ENCODE results near the gene KHDC1L. TPM values are rescaled to one million over a fixed set of nuclear protein-coding genes. Genes with fewer than 3 reads are reported as not detected.
"Not testable (repeated sequence)": the region's sequence is repeated elsewhere in the genome, so short reads cannot be mapped to it uniquely, and the experiment has no call there.

KHDC1L gene
- total and polyA plus RNA-seq, 5 donors from 2014 or later, result 0.67 TPM; not detected in 4

DNA sequence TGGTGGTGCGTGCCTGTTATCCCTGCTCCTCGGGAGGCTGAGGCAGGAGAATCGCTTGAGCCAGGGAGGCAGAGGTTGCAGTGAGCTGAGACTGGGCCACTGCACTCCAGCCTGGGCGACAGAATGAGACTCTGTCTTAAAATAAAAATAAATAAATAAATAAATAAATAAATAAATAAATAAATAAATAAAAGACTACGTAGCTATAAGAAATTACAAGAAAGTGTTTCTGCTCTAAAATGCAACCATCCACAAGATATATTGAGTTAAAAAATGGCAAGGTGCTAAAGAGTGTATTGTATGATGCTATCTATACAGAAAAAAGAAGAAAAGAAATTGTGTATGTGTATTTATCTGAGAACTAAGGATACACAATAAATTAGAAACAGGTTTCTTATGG is 29.0 kb upstream of the KHDC1L start:
- H3K4me3 Mint-ChIP-seq; H3K4me1 Mint-ChIP-seq; H3K4me3 ChIP-seq (ENCODE audit: low read depth, low read length); H3K4me1 ChIP-seq (ENCODE audit: control insufficient read depth, insufficient read depth, low read length, poor library complexity, severe bottlenecking); H3K27ac Mint-ChIP-seq; ATAC-seq (ENCODE audit: low read depth in 2 of 2); H3K36me3 ChIP-seq (ENCODE audit: control insufficient read depth, insufficient read depth, low read length); H3K9me3 ChIP-seq (ENCODE audit: control insufficient read depth in 2 of 2, low read length in 2 of 2); H3K27ac ChIP-seq (ENCODE audit: insufficient read depth, low read length, poor library complexity, severe bottlenecking); H3K9me3 Mint-ChIP-seq; H3K27me3 ChIP-seq (ENCODE audit: control insufficient read depth, insufficient read depth, low read length); H3K36me3 Mint-ChIP-seq; DNase-seq; H3K27me3 Mint-ChIP-seq: not testable (repeated sequence)

DNA sequence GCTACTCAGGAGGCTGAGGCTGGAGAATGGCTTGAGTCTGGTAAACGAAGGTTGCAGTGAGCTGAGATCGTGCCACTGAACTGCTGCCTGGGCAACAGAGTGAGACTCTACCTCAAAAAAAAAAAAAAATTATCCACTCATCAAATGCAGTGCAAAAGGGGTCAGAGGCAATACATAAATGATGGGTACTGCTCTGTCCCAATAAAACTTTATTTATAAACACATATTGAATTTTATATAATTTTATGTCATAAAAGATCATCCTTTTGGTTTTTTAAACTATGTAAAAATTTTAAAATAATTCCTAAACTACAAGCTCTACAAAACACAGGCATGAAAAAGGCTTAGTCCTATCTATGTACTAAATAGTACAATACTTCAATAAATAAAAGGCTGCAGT is 27.4 kb upstream of the KHDC1L start:
- Histone ChIP-seq H3K9me3 (ENCODE audit: control insufficient read depth in 2 of 2, low read length in 2 of 2) (no peaks in the 10 kb centered on the region), H3K4me1 (ENCODE audit: control insufficient read depth, insufficient read depth, low read length, poor library complexity, severe bottlenecking) (no peaks in the 10 kb centered on the region), H3K27me3 (ENCODE audit: control insufficient read depth, insufficient read depth, low read length) (no peaks in the 10 kb centered on the region), H3K27ac (ENCODE audit: insufficient read depth, low read length, poor library complexity, severe bottlenecking) (no peak overlapping the region), H3K36me3 (ENCODE audit: control insufficient read depth, insufficient read depth, low read length) (no peaks in the 10 kb centered on the region), H3K4me3 (ENCODE audit: low read depth, low read length) (no peak overlapping the region)
- no peak overlapping the region for H3K27ac Mint-ChIP-seq
- DNase-seq, result no peak
- no peaks in the 10 kb centered on the region for H3K9me3 Mint-ChIP-seq
- H3K36me3 Mint-ChIP-seq, result no peaks in the 10 kb centered on the region
- peaks cover 5% of the 10 kb centered on the region for H3K27me3 Mint-ChIP-seq
- no peak overlapping the region for H3K4me3 Mint-ChIP-seq
- ATAC-seq (ENCODE audit: low read depth in 2 of 2), result no peak
- H3K4me1 Mint-ChIP-seq, result no peaks in the 10 kb centered on the region

DNA sequence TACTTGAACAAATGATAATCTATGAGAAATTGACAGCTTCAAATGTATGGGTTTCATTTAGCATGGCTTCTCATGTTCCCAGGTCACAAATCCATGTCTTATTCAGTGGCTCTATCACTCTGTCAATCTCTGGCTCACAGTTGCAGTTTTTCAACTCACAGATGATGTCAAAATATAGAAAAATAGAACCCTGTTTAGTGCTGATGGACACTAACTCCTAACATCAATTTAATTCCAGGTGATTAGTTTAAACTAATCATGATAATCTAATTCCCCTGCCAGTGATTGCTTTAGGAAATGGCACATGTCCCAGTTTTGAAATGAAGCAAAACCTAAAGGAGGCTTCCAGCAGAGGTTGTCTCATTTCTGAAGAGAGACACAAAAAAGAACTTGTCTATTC is 24.7 kb upstream of the KHDC1L start:
- H3K27me3 ChIP-seq (ENCODE audit: control insufficient read depth, insufficient read depth, low read length), result no peaks in the 10 kb centered on the region
- H3K4me3 ChIP-seq (ENCODE audit: low read depth, low read length), result no peak overlapping the region
- no peak for DNase-seq
- no peaks in the 10 kb centered on the region for H3K36me3 ChIP-seq (ENCODE audit: control insufficient read depth, insufficient read depth, low read length)
- H3K4me1 ChIP-seq (ENCODE audit: control insufficient read depth, insufficient read depth, low read length, poor library complexity, severe bottlenecking), result no peaks in the 10 kb centered on the region
- Mint-ChIP-seq H3K4me1 (no peaks in the 10 kb centered on the region), H3K27me3 (peaks cover 5% of the 10 kb centered on the region), H3K36me3 (no peaks in the 10 kb centered on the region), H3K4me3 (no peak overlapping the region), H3K27ac (no peak overlapping the region), H3K9me3 (no peaks in the 10 kb centered on the region)
- no peaks in the 10 kb centered on the region for H3K9me3 ChIP-seq (ENCODE audit: control insufficient read depth in 2 of 2, low read length in 2 of 2)
- ATAC-seq (ENCODE audit: low read depth in 2 of 2), result no peak
- H3K27ac ChIP-seq (ENCODE audit: insufficient read depth, low read length, poor library complexity, severe bottlenecking), result no peak overlapping the region

DNA sequence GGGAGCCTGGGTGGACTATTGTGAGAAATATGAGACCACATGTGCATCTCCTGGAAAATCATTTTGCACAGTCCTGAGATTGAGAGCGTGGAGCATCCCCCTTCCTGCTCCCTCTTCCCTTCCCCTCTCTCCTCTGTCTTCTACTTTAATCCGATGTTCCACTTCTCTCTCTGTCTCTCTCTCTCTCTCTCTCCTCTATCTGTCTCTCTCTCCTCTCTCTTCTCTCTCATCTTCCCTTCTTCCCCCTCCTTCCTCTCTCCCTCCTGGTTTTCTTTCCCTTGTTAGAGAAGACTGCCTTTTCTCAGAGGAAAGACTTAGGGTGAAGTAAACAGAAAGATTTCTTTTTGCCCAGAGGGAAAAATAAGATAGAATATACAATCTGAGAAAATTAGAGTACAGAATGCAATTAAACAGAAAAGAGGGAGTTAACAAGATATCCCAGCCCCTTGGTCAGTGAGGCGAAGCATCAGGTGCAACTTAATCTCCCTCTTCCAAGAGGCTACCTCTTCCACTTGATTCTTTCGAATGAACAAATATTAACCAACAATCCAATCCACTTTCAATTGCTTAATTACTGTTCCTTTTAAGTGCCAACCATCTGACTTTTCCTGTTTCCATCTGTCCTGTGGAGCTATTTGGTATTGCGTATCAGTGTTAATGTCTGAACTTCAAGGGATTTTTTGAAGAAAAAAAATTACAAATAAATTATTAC is 23.1 kb upstream of the KHDC1L start:
- DNase-seq (no peak), ATAC-seq (ENCODE audit: low read depth in 2 of 2) (no peak)
- H3K27me3 Mint-ChIP-seq, result peaks cover 5% of the 10 kb centered on the region
- H3K4me1 Mint-ChIP-seq, result no peaks in the 10 kb centered on the region
- no peaks in the 10 kb centered on the region for H3K9me3 Mint-ChIP-seq
- no peak overlapping the region for H3K4me3 ChIP-seq (ENCODE audit: low read depth, low read length)
- no peaks in the 10 kb centered on the region for H3K9me3 ChIP-seq (ENCODE audit: control insufficient read depth in 2 of 2, low read length in 2 of 2)
- H3K4me3 Mint-ChIP-seq, result no peak overlapping the region
- H3K27me3 ChIP-seq (ENCODE audit: control insufficient read depth, insufficient read depth, low read length), result peaks cover 1% of the 10 kb centered on the region
- no peaks in the 10 kb centered on the region for H3K4me1 ChIP-seq (ENCODE audit: control insufficient read depth, insufficient read depth, low read length, poor library complexity, severe bottlenecking)
- no peaks in the 10 kb centered on the region for H3K36me3 Mint-ChIP-seq
- no peak overlapping the region for H3K27ac Mint-ChIP-seq
- no peak overlapping the region for H3K27ac ChIP-seq (ENCODE audit: insufficient read depth, low read length, poor library complexity, severe bottlenecking)
- no peaks in the 10 kb centered on the region for H3K36me3 ChIP-seq (ENCODE audit: control insufficient read depth, insufficient read depth, low read length)

DNA sequence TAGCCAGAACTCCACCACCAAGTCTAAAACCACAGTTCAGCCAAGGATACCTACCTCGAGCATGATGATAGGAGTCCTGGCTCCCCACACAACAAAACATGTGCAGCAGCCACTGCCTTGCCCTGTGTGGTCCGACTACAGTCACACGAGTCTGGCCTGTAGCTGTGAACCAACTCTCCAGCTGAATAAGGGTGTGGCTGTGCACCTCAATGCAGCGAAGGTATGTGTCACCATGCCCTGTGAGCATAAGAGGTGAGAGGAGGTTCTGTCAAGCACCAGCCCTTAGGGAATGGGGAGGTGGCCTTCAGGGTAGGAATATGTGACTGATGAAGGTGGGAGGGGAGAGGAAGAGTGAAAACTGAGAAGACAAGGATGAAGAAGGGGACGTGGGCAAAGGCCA is 16.7 kb upstream of the KHDC1L start:
- Histone ChIP-seq H3K27ac (ENCODE audit: insufficient read depth, low read length, poor library complexity, severe bottlenecking) (no peak overlapping the region), H3K4me3 (ENCODE audit: low read depth, low read length) (no peak overlapping the region), H3K9me3 (ENCODE audit: control insufficient read depth in 2 of 2, low read length in 2 of 2) (no peaks in the 10 kb centered on the region), H3K4me1 (ENCODE audit: control insufficient read depth, insufficient read depth, low read length, poor library complexity, severe bottlenecking) (no peaks in the 10 kb centered on the region), H3K27me3 (ENCODE audit: control insufficient read depth, insufficient read depth, low read length) (peaks cover 1% of the 10 kb centered on the region), H3K36me3 (ENCODE audit: control insufficient read depth, insufficient read depth, low read length) (no peaks in the 10 kb centered on the region)
- Mint-ChIP-seq H3K27me3 (no peaks in the 10 kb centered on the region), H3K9me3 (no peaks in the 10 kb centered on the region), H3K4me1 (no peaks in the 10 kb centered on the region), H3K27ac (no peak overlapping the region), H3K4me3 (no peak overlapping the region), H3K36me3 (no peaks in the 10 kb centered on the region)
- ATAC-seq (ENCODE audit: low read depth in 2 of 2), result no peak
- no peak for DNase-seq

DNA sequence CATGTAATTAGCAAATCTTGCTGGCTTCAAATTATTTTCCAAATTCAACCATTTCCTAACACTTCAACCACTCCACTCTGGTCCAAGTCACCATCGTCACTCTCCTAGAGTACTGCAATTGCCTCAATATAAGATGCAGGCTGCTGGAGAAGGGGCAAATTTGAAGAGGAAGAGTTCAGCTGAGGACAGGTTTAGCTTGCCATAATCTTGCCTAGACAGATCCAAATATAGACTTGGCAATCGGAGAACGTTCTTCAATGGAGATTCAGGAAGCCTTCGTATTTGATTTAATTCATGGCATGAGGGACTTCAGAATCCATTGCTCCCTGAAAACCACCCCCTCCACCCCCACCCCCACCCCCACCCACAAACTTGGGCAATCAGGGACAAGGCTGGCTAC is 15.4 kb upstream of the KHDC1L start:
- no peaks in the 10 kb centered on the region for H3K4me1 ChIP-seq (ENCODE audit: control insufficient read depth, insufficient read depth, low read length, poor library complexity, severe bottlenecking)
- no peaks in the 10 kb centered on the region for H3K9me3 ChIP-seq (ENCODE audit: control insufficient read depth in 2 of 2, low read length in 2 of 2)
- no peak for ATAC-seq (ENCODE audit: low read depth in 2 of 2)
- Mint-ChIP-seq H3K9me3 (no peaks in the 10 kb centered on the region), H3K4me3 (no peak overlapping the region), H3K27ac (no peak overlapping the region), H3K4me1 (no peaks in the 10 kb centered on the region), H3K36me3 (no peaks in the 10 kb centered on the region), H3K27me3 (no peaks in the 10 kb centered on the region)
- DNase-seq, result no peak
- no peak overlapping the region for H3K4me3 ChIP-seq (ENCODE audit: low read depth, low read length)
- H3K27ac ChIP-seq (ENCODE audit: insufficient read depth, low read length, poor library complexity, severe bottlenecking), result no peak overlapping the region
- no peaks in the 10 kb centered on the region for H3K36me3 ChIP-seq (ENCODE audit: control insufficient read depth, insufficient read depth, low read length)
- peaks cover 1% of the 10 kb centered on the region for H3K27me3 ChIP-seq (ENCODE audit: control insufficient read depth, insufficient read depth, low read length)

DNA sequence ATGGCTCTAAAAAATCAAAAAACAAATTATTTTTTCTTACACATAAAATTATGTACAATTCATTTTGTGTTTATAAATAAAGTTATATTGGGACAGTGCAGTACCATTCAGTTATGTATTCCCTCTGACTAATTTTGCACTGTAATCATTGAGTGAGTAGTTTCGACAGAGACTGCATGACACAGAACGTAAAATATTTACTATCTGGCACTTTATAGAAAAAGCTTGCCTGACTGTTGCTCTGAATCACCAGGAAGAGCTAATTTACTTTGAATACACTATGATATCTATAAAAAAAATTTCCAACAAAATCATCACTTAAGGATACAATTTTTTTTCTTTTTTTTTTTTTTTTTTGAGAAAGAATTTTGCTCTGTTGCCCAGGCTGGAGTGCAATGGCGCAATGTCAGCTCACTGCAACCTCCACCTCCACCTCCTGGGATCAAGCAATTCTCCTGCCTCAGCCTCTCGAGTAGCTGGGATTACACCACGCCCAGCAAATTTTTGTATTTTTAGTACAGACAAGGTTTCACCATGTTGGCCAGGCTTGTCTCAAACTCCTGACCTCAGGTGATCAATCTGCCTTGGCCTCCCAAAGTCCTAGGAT is 11.0 kb upstream of the KHDC1L start:
- no peaks in the 10 kb centered on the region for H3K36me3 ChIP-seq (ENCODE audit: control insufficient read depth, insufficient read depth, low read length)
- Mint-ChIP-seq H3K27me3 (no peaks in the 10 kb centered on the region), H3K9me3 (peaks cover 0 to 2% (median 0%) of the 10 kb centered on the region in 7 donors), H3K27ac (no peak overlapping the region), H3K4me3 (no peak overlapping the region), H3K36me3 (no peaks in the 10 kb centered on the region), H3K4me1 (no peaks in the 10 kb centered on the region)
- ATAC-seq (ENCODE audit: low read depth in 2 of 2), result no peak
- DNase-seq, result no peak
- H3K27ac ChIP-seq (ENCODE audit: insufficient read depth, low read length, poor library complexity, severe bottlenecking), result no peak overlapping the region
- H3K4me1 ChIP-seq (ENCODE audit: control insufficient read depth, insufficient read depth, low read length, poor library complexity, severe bottlenecking), result no peaks in the 10 kb centered on the region
- no peaks in the 10 kb centered on the region for H3K9me3 ChIP-seq (ENCODE audit: control insufficient read depth in 2 of 2, low read length in 2 of 2)
- H3K4me3 ChIP-seq (ENCODE audit: low read depth, low read length), result no peak overlapping the region
- H3K27me3 ChIP-seq (ENCODE audit: control insufficient read depth, insufficient read depth, low read length), result no peaks in the 10 kb centered on the region

DNA sequence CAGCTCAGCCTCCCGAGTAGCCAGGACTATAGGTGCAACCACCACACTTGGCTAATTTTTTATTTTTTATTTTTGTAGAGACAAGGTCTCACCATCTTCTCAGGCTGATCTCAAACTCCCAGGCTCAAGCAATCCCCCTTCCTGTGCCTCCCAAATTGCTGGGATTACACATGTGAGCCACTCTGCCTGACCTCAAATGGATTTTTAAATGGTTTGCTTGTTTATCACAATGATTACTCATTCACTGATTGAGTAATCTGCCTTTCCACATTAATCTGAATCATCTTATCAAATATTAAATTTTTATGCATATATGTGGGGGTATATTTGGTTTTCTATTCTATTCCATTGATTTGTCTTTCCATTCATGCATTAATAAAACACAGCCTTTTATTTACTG is 9.4 kb upstream of the KHDC1L start:
- Mint-ChIP-seq H3K36me3 (no peaks in the 10 kb centered on the region), H3K4me3 (no peak overlapping the region), H3K4me1 (no peaks in the 10 kb centered on the region), H3K27ac (no peak overlapping the region), H3K27me3 (no peaks in the 10 kb centered on the region), H3K9me3 (peaks cover 0 to 2% (median 0%) of the 10 kb centered on the region in 7 donors)
- Histone ChIP-seq H3K36me3 (ENCODE audit: control insufficient read depth, insufficient read depth, low read length) (no peaks in the 10 kb centered on the region), H3K4me3 (ENCODE audit: low read depth, low read length) (no peak overlapping the region), H3K27me3 (ENCODE audit: control insufficient read depth, insufficient read depth, low read length) (no peaks in the 10 kb centered on the region), H3K9me3 (ENCODE audit: control insufficient read depth in 2 of 2, low read length in 2 of 2) (no peaks in the 10 kb centered on the region), H3K4me1 (ENCODE audit: control insufficient read depth, insufficient read depth, low read length, poor library complexity, severe bottlenecking) (no peaks in the 10 kb centered on the region), H3K27ac (ENCODE audit: insufficient read depth, low read length, poor library complexity, severe bottlenecking) (no peak overlapping the region)
- ATAC-seq (ENCODE audit: low read depth in 2 of 2), result no peak
- no peak for DNase-seq

Data from CD4-positive, CD25-positive, alpha-beta regulatory T cell (primary cell).